HG02885 (cell line): ENCODE data around the gene TRPT1.
"Not testable (repeated sequence)": the region's sequence is repeated elsewhere in the genome, so short reads cannot be mapped to it uniquely, and the experiment has no call there.

ENCODE experiments used
- ATAC-seq: cut with Tn5 transposase; IDR thresholded peaks from one replicate; pipeline ENCODE4 v1.9.1; 2021; ENCODE audit warnings: mild to moderate bottlenecking; ENCODE audit not compliant: unreplicated experiment, poor library complexity

Gene TRPT1

GRCh38 chr11:64246621-64246870 is 20.6 kb upstream of the TRPT1 start:
- ATAC-seq = not testable (repeated sequence)

- ATAC-seq = no peak
These were observed 20.0 kb upstream of the TRPT1 start for GRCh38 chr11:64245797-64246620.

- ATAC-seq = no peak
These were observed 19.4 kb upstream of the TRPT1 start for GRCh38 chr11:64245401-64245796.

- no peak for ATAC-seq
These were observed 19.0 kb upstream of the TRPT1 start for GRCh38 chr11:64244966-64245365.

- no peak for ATAC-seq
These were observed 18.1 kb upstream of the TRPT1 start for GRCh38 chr11:64244107-64244506.

GRCh38 chr11:64243236-64243854 is 17.4 kb upstream of the TRPT1 start:
- ATAC-seq = no peak

GRCh38 chr11:64241491-64242374 is 15.7 kb upstream of the TRPT1 start:
- peak; percentile 6 for ATAC-seq

GRCh38 chr11:64241241-64241490 is 15.2 kb upstream of the TRPT1 start:
- ATAC-seq = peak; percentile 68

- peak; percentile 51 for ATAC-seq
These were observed 14.7 kb upstream of the TRPT1 start, which contains the start of gene FKBP2 for GRCh38 chr11:64240435-64241240. TSS of gene FKBP2 (plus strand) at chr11:64241095. CDS start at chr11:64242388, 1,293 bp downstream.

- ATAC-seq = peak; percentile 7
These were observed 13.9 kb upstream of the TRPT1 start for GRCh38 chr11:64239662-64240434.

- no peak for ATAC-seq
These were observed 13.0 kb upstream of the TRPT1 start for GRCh38 chr11:64238999-64239398.

- ATAC-seq = no peak
These were observed 12.1 kb upstream of the TRPT1 start for GRCh38 chr11:64238076-64238475.

GRCh38 chr11:64237484-64237951 is 11.5 kb upstream of the TRPT1 start:
- ATAC-seq = no peak

- ATAC-seq = no peak
These were observed 9.6 kb upstream of the TRPT1 start for GRCh38 chr11:64235437-64236161.

GRCh38 chr11:64234647-64235379 is 8.8 kb upstream of the TRPT1 start:
- ATAC-seq = peak; percentile 32

GRCh38 chr11:64233913-64234586 is 8.1 kb upstream of the TRPT1 start, which contains the start of gene VEGFB:
TSS of gene VEGFB (plus strand) at chr11:64234584. CDS start at chr11:64234834, 250 bp downstream.
- peak; percentile 48 for ATAC-seq

- ATAC-seq = no peak
These were observed 7.0 kb upstream of the TRPT1 start for GRCh38 chr11:64232967-64233315.
